Mucosa of rectum (tissue), 2 donors: ENCODE results near the gene CLDN19.
A peak's percentile ranks its signal among the peaks of the same experiment; 100 is the strongest.
"Not testable (repeated sequence)": the region's sequence is repeated elsewhere in the genome, so short reads cannot be mapped to it uniquely, and the experiment has no call there.

Source experiments
- H3K27ac ChIP-seq, 2 donors: one replicate each; pipeline ENCODE4 v1.7.0; 2013; ENCODE audit warnings: inconsistent platforms in 2 of 2, low read depth in 2 of 2, low read length in 2 of 2
- H3K27me3 ChIP-seq, 2 donors: one replicate each; pipeline ENCODE4 v1.7.0; 2013; ENCODE audit warnings: low read length in 2 of 2; ENCODE audit not compliant: control insufficient read depth in 2 of 2, insufficient read depth in 2 of 2
- H3K36me3 ChIP-seq, 2 donors: one replicate each; pipeline ENCODE4 v1.7.0; 2013; ENCODE audit warnings: low read length in 2 of 2; ENCODE audit not compliant: control insufficient read depth in 2 of 2, insufficient read depth in 2 of 2
- H3K4me1 ChIP-seq, 2 donors: one replicate each; pipeline ENCODE4 v1.7.0; 2013; ENCODE audit warnings: low read length in 2 of 2, mild to moderate bottlenecking in 1 of 2; ENCODE audit not compliant: control insufficient read depth in 2 of 2, insufficient read depth in 2 of 2
- H3K4me3 ChIP-seq, 2 donors: one replicate each; pipeline ENCODE4 v1.7.0; 2013; ENCODE audit warnings: low read length in 2 of 2
- H3K9ac ChIP-seq, 2 donors: one replicate each; pipeline ENCODE4 v1.7.0; 2013; ENCODE audit warnings: low read length in 2 of 2, low read depth in 1 of 2, mild to moderate bottlenecking in 1 of 2
- H3K9me3 ChIP-seq, 2 donors: one replicate each; pipeline ENCODE4 v1.7.0; 2013; ENCODE audit warnings: low read length in 2 of 2; ENCODE audit not compliant: control insufficient read depth in 2 of 2
- donor health status: healthy.
- donor health status: Normal muscosa, but diverticular disease.

Gene CLDN19

GRCh38 chr1:42761567-42761966 is 21.5 kb upstream of the CLDN19 start:
- Histone ChIP-seq H3K9ac (no peak overlapping the region), H3K27ac (no peak overlapping the region), H3K36me3 (peaks cover 6 to 14% of the 10 kb centered on the region in 2 donors), H3K9me3 (no peaks in the 10 kb centered on the region), H3K4me1 (peaks cover 0 to 9% of the 10 kb centered on the region in 2 donors), H3K4me3 (no peak overlapping the region), H3K27me3 (no peaks in the 10 kb centered on the region)

GRCh38 chr1:42759114-42759513 is 19.1 kb upstream of the CLDN19 start:
- H3K36me3 ChIP-seq, result peaks cover 13 to 29% of the 10 kb centered on the region in 2 donors

GRCh38 chr1:42758641-42759040 is 18.6 kb upstream of the CLDN19 start:
- H3K9ac ChIP-seq, result peak overlapping the region in 1 of 2 donors; percentile 9
- H3K4me1 ChIP-seq, result no peaks in the 10 kb centered on the region
- H3K27me3 ChIP-seq, result no peaks in the 10 kb centered on the region
- no peaks in the 10 kb centered on the region for H3K9me3 ChIP-seq
- H3K27ac ChIP-seq, result no peak overlapping the region
- H3K36me3 ChIP-seq, result peaks cover 14 to 33% of the 10 kb centered on the region in 2 donors
- H3K4me3 ChIP-seq, result no peak overlapping the region

More at GRCh38 chr1:42759114-42759513, 19.1 kb upstream of the CLDN19 start:
- Histone ChIP-seq H3K4me1 (no peaks in the 10 kb centered on the region), H3K27me3 (no peaks in the 10 kb centered on the region), H3K4me3 (no peak overlapping the region), H3K27ac (no peak overlapping the region), H3K9me3 (no peaks in the 10 kb centered on the region), H3K9ac (no peak overlapping the region)

GRCh38 chr1:42757892-42758275 is 17.8 kb upstream of the CLDN19 start:
- Histone ChIP-seq H3K4me3 (no peak overlapping the region), H3K4me1 (no peaks in the 10 kb centered on the region), H3K9me3 (no peaks in the 10 kb centered on the region), H3K36me3 (peaks cover 14 to 33% of the 10 kb centered on the region in 2 donors), H3K27ac (no peak overlapping the region), H3K27me3 (no peaks in the 10 kb centered on the region), H3K9ac (no peak overlapping the region)

- Histone ChIP-seq H3K27ac (no peak overlapping the region), H3K4me3 (no peak overlapping the region), H3K4me1 (no peaks in the 10 kb centered on the region), H3K9ac (no peak overlapping the region), H3K27me3 (no peaks in the 10 kb centered on the region), H3K36me3 (peaks cover 17 to 36% of the 10 kb centered on the region in 2 donors), H3K9me3 (no peaks in the 10 kb centered on the region)
Measured at GRCh38 chr1:42756956-42757891, 17.2 kb upstream of the CLDN19 start.

GRCh38 chr1:42753070-42753469 is 13.0 kb upstream of the CLDN19 start:
- H3K4me3 ChIP-seq, result no peak overlapping the region
- no peaks in the 10 kb centered on the region for H3K4me1 ChIP-seq

GRCh38 chr1:42752284-42752683 is 12.2 kb upstream of the CLDN19 start:
- Histone ChIP-seq H3K27ac (no peak overlapping the region), H3K4me3 (no peak overlapping the region), H3K36me3 (peaks cover 20 to 35% of the 10 kb centered on the region in 2 donors), H3K4me1 (no peaks in the 10 kb centered on the region), H3K9ac (no peak overlapping the region), H3K9me3 (no peaks in the 10 kb centered on the region), H3K27me3 (no peaks in the 10 kb centered on the region)

More at GRCh38 chr1:42753070-42753469, 13.0 kb upstream of the CLDN19 start:
- Histone ChIP-seq H3K36me3 (peaks cover 26 to 41% of the 10 kb centered on the region in 2 donors), H3K9me3 (no peaks in the 10 kb centered on the region), H3K27ac (no peak overlapping the region), H3K27me3 (no peaks in the 10 kb centered on the region), H3K9ac (no peak overlapping the region)

- H3K4me3 ChIP-seq, H3K9ac ChIP-seq, H3K27ac ChIP-seq, H3K27me3 ChIP-seq, H3K4me1 ChIP-seq, H3K9me3 ChIP-seq: not testable (repeated sequence)
- H3K36me3 ChIP-seq, result peaks cover 20 to 36% of the 10 kb centered on the region in 2 donors
Measured at GRCh38 chr1:42751511-42752070, 11.6 kb upstream of the CLDN19 start.

GRCh38 chr1:42750041-42750440 is 10.0 kb upstream of the CLDN19 start:
- Histone ChIP-seq H3K36me3 (peaks cover 23 to 32% of the 10 kb centered on the region in 2 donors), H3K27ac (no peak overlapping the region), H3K27me3 (no peaks in the 10 kb centered on the region), H3K9ac (no peak overlapping the region), H3K9me3 (no peaks in the 10 kb centered on the region), H3K4me3 (no peak overlapping the region), H3K4me1 (no peaks in the 10 kb centered on the region)
